NK-92 (cell line): ENCODE results near the gene PSMC1.
"Not testable (repeated sequence)": the region's sequence is repeated elsewhere in the genome, so short reads cannot be mapped to it uniquely, and the experiment has no call there.

Source experiments
- DNase-seq: peaks from one replicate; lab custom pipeline; 2025; ENCODE audit not compliant: unreplicated experiment; lab: John Stamatoyannopoulos, UW

PSMC1 gene

DNA sequence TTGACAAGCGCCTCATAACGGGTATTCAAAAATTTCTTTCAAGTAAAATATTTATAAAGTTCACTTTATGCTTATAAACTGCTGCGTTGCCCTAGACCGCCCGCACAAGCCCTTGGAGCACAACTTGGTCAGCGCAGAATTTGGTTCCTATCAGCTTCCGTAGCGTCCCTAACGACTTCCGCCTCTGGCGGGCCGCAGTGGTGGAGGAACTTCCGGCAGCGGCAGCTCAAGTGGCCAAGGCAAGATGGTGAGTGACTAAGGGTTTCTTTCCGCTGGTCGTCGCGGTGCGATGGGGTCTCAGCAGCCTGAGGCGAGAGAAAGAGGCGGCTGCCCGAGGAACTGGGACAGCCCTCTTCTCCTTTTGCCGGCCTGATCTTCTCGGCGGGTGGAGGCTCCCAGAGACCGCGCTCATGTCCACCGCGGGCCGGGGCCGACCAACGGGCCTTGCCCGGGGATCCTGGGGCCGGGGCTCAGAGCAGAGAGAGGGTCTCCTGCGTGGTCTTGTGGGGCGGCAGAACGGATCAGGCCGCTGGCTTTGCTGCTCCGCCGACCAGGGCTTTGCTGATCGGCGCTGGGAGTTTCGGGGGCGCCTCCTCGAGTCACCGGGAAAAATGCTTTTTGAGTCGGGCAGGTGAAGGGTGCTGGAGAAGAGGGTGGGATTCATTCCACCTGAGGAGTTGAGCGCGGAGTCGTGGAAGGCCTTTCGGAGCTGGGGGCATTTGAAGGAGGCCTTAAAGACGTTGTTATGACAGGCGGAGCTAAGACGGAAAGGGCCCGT lies at the start of gene PSMC1:
Gene PSMC1 (plus strand): TSS at position 200 of the 778 bp plus-strand sequence. CDS start 45 bp downstream, at position 245.
- DNase-seq: peak; percentile 26

DNA sequence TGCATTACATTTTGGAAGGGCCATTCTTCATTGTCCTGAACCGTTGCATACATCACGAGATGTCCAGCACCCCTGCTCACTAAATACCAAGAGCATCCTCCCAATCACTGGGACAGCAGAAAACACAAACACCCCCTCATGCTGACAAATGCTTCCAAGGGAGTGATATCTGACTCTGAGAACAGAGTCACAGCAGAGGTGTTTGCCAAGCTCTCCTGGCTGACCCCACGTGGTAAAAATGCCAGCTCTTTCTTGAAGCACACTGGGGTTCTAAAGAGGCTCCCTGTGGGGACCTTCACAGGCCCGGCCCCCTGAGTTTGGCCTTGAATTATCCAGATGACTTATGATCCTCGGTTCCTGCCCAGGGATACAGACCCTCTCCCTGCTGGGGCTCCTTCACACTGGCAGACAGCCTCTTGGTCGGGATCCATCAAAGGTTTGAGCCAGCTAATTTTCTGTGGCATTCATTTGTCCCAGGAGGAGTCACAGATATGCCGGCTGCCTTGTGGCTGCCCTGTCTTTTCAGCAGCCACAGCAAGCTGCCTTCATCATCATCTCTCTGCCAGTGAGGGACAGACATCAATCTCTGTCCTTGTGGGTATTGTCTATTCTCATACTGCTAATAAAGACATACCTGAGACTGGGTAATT lies 43.1 kb upstream of the PSMC1 start:
- no peak for DNase-seq

GRCh38 chr14:90228478-90228877 lies 27.9 kb upstream of the PSMC1 start:
- no peak for DNase-seq

GRCh38 chr14:90229942-90230341 lies 26.4 kb upstream of the PSMC1 start:
- not testable (repeated sequence) for DNase-seq

- no peak for DNase-seq
These were observed 21.0 kb upstream of the PSMC1 start for GRCh38 chr14:90235179-90235976.

GRCh38 chr14:90239139-90239538 lies 17.2 kb upstream of the PSMC1 start:
- DNase-seq: no peak

- no peak for DNase-seq
These were observed 13.9 kb upstream of the PSMC1 start for GRCh38 chr14:90242444-90242843.

- DNase-seq: no peak
These were observed 9.4 kb upstream of the PSMC1 start for GRCh38 chr14:90246936-90247335.

DNA sequence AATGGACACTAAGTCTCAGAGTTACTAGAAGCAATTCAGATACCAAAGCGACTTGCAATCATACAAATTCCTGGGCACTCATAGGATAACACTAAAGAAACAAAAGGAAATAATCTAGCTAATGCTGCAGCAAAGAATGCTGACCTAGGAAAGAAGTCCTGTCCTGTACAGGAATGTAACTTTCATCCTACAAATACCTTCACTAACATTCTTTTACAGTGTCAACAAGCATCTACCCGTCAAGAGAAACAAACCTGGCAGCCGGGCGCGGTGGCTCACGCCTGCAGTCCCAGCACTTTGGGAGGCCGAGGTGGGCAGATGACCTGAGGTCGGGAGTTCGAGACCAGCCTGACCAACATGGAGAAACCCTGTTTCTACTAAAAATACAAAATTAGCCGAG lies 8.9 kb upstream of the PSMC1 start:
- DNase-seq: not testable (repeated sequence)

- no peak for DNase-seq
These were observed 7.8 kb upstream of the PSMC1 start for GRCh38 chr14:90248594-90248993.

DNA sequence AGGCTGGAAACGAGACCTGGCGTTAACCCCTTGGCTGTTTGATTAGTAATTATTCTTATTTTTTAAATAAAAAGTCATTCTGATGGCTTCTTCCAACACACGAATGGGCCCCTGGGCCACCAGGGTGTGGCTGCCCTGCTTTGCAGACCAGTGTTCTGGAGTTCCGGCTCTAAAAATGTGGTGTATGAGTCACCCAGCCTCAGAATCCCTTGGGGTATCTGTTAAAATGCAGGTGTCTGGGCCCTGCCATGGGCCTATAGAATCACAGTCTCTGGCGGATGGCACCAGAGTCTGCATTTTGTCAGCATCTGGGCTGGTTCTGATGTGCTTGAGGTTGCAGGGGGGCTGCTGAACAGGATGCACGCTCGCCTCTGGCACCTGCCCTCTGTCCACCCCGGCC lies 2.5 kb upstream of the PSMC1 start:
- DNase-seq: no peak

DNA sequence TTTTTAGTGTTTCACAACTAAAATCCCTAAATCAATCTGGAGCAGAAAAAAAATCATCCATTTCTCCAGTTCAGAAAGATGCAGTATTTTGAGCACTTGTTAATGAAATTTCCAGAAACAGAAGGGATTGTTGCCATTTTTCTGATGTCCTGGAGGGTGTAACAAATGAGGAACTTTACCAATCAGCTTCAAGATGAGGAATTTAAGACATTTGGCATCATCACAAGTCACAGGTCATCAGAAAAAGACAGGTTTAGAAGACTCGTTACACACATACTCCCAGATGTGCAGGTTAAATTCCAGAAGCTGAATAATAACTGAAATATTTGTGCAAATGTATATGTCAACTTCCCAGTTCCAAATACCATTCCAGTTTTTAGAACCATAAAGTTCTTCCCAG lies 482 bp upstream of the PSMC1 start:
- DNase-seq: no peak

DNA sequence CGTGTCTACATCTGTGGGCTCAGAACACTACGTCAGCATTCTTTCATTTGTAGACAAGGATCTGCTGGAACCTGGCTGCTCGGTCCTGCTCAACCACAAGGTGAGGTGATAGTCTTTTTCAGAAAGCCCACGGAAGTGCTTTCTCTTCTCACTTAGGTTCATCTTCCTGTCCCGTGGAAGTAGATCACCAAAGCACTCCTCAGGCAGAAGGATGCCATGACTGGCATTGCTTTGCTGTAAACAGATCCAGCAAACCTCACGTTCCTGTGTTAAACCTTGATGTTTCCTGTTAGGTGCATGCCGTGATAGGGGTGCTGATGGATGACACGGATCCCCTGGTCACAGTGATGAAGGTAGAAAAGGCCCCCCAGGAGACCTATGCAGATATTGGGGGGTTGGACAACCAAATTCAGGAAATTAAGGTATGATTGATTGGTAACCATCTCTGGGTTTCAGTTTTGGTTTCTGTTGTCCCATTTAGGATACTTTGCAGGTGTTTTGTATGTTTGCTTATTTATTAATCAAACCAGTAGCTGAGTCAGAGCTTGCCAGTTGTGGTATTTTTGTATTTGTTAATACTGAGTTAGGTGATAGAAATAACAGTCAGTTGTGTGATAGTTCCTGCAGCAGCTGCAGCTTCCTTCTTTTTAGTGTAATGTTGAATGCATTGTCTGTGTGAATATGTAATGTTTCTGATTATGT lies 7.5 kb downstream of the PSMC1 start:
- no peak for DNase-seq

- no peak for DNase-seq
These were observed 10.2 kb downstream of the PSMC1 start for GRCh38 chr14:90266441-90267154.

GRCh38 chr14:90268420-90268819 lies 12.1 kb downstream of the PSMC1 start:
- DNase-seq: no peak

DNA sequence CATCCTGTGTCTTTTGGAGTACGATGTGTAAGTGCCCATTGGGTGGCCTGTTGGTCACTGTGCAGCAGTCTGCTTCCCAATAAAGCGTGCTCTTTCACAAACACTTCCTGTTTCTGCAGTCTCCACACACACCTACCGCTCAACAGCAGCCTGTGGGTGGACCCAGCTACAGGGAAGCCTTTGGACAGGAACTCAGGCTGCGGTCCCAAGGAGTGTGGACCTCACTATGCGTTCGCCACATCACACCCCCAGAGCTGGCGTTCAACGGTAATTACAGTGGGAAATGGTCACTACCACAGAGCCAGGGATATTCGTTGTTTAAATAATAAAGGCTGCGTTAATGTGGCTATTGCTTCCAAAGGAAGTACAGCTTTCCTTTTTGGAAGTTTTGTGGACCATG lies 16.2 kb downstream of the PSMC1 start:
- no peak for DNase-seq

- no peak for DNase-seq
These were observed 17.2 kb downstream of the PSMC1 start for GRCh38 chr14:90273532-90273931.

- DNase-seq: no peak
These were observed 17.7 kb downstream of the PSMC1 start for GRCh38 chr14:90274019-90274418.

- DNase-seq: no peak
These were observed 18.6 kb downstream of the PSMC1 start for GRCh38 chr14:90274808-90275457.

GRCh38 chr14:90275458-90275814 lies 19.1 kb downstream of the PSMC1 start:
- no peak for DNase-seq
